Neural cell (in vitro differentiated cells): ENCODE measurements around the gene SLC27A1.

Experiments
- CTCF ChIP-seq: fragments of 450-650 bp; IDR thresholded peaks from 2 replicates; pipeline ENCODE4 v1.5.1; 2014; ENCODE audit warnings: antibody characterized with exemption, mild to moderate bottlenecking, moderate library complexity; ENCODE audit not compliant: poor library complexity, severe bottlenecking
- POLR2AphosphoS5 ChIP-seq: IDR thresholded peaks from 2 replicates; pipeline ENCODE4 v1.6.1; 2012
- RAD21 ChIP-seq: fragments of 450-650 bp; conservative IDR thresholded peaks from 2 replicates; pipeline ENCODE4 v1.6.1; 2014; ENCODE audit warnings: antibody characterized with exemption, mild to moderate bottlenecking, moderate library complexity

- TF ChIP-seq CTCF (no peak), RAD21 (no peak), POLR2AphosphoS5 (no peak)
Measured at GRCh38 chr19:17435218-17435617, 35.1 kb upstream of the SLC27A1 start.
